Esophagus (tissue), 2 donors: Measurements from ENCODE around the gene NFKBIA. TPM values are rescaled to one million over a fixed set of nuclear protein-coding genes. Genes with fewer than 3 reads are reported as not detected.

ENCODE experiments used
- H3K27ac ChIP-seq, 2 donors: one replicate each; pipeline ENCODE4 v1.5.1; 2013; ENCODE audit warnings: low read depth in 2 of 2, mild to moderate bottlenecking in 2 of 2, inconsistent platforms in 1 of 2, low read length in 1 of 2, moderate library complexity in 1 of 2
- H3K27me3 ChIP-seq, 2 donors: one replicate each; pipeline ENCODE4 v1.6.1; 2013; ENCODE audit warnings: low read length in 2 of 2, control low read depth in 1 of 2, mild to moderate bottlenecking in 1 of 2; ENCODE audit not compliant: insufficient read depth in 2 of 2, control insufficient read depth in 1 of 2
- H3K36me3 ChIP-seq, 2 donors: one replicate each; pipeline ENCODE4 v1.6.1; 2013; ENCODE audit warnings: low read length in 1 of 2; ENCODE audit not compliant: control insufficient read depth in 2 of 2, insufficient read depth in 2 of 2
- H3K4me1 ChIP-seq, 2 donors: one replicate each; pipeline ENCODE4 v1.6.1; 2013; ENCODE audit warnings: low read length in 1 of 2; ENCODE audit not compliant: control insufficient read depth in 2 of 2, insufficient read depth in 2 of 2
- H3K4me3 ChIP-seq, 2 donors: one replicate each; pipeline ENCODE4 v1.5.1; 2013; ENCODE audit warnings: low read length in 2 of 2, mild to moderate bottlenecking in 2 of 2, low read depth in 1 of 2, moderate library complexity in 1 of 2
- H3K9me3 ChIP-seq, 2 donors: one replicate each; pipeline ENCODE4 v1.6.1; 2013; ENCODE audit warnings: mild to moderate bottlenecking in 2 of 2, low read depth in 1 of 2, low read length in 1 of 2, moderate library complexity in 1 of 2; ENCODE audit not compliant: control insufficient read depth in 2 of 2, insufficient read depth in 1 of 2
- WGBS, 2 donors: extraction: QIAGEN DNeasy Blood & Tissue Kit; methylation state at CpG; one replicate each; pipeline ENCODE4 v1.1.7; 2013; 5-methylcytosine and 5-hydroxymethylcytosine counted together
- polyA plus RNA-seq, 2 donors: library from polyadenylated mRNA; stranded (reverse); fragments of 200-250 nt; gene quantifications; one replicate each; pipeline ENCODE4 v1.2.3, GENCODE V29; 2013
- donor health status: healthy with polysubstance abuse.
- donor health status: Bipolar disorder and iron deficiency.

The NFKBIA gene
- polyA plus RNA-seq, 2 donors = 121 to 206 TPM

DNA sequence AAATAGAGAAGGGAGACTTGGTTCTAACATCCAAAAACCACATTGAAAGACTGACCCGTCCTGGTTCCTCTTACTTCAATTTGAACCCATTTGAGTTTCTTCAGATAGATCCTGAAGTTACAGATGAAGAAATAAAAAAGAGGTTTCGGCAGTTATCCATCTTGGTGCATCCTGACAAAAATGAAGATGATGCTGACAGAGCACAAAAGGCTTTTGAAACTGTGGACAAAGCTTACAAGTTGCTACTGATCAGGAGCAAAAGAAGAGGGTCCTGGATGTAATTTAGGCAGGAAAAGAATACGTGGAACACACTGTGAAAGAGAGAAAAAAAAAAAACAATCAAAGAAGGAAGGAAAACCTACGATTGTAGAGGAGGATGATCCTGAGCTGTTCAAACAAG, 25.4 kb upstream of the NFKBIA start:
- Histone ChIP-seq H3K4me3 (no peak overlapping the region), H3K36me3 (no peaks in the 10 kb centered on the region), H3K27me3 (no peaks in the 10 kb centered on the region), H3K4me1 (no peaks in the 10 kb centered on the region), H3K9me3 (no peaks in the 10 kb centered on the region), H3K27ac (no peak overlapping the region)
- WGBS, 2 donors = 59 to 62% methylated on average over 4 of the region's 4 CpGs

DNA sequence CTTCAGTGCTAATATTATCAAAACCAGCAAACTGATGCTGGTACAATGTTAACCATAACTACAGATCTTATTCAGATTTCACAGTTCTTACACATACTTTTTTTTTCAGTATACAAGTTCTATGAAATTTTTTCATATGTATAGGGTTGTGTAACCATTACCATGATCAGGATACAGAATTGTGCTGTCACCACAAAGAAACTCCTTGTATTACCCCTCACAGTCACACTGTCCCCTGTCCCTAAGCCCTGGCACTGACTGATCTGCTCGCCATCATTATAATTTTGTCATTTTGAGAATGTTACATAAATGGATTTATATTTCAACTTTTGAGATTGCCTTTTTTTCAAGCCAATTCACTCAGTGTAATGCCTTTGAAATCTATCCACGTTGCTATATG, 21.3 kb upstream of the NFKBIA start:
- Histone ChIP-seq H3K9me3 (no peaks in the 10 kb centered on the region), H3K27ac (no peak overlapping the region), H3K4me3 (no peak overlapping the region), H3K27me3 (no peaks in the 10 kb centered on the region), H3K36me3 (no peaks in the 10 kb centered on the region), H3K4me1 (no peaks in the 10 kb centered on the region)
- 63 to 66% methylated on average over 2 of the region's 2 CpGs for WGBS, 2 donors

DNA sequence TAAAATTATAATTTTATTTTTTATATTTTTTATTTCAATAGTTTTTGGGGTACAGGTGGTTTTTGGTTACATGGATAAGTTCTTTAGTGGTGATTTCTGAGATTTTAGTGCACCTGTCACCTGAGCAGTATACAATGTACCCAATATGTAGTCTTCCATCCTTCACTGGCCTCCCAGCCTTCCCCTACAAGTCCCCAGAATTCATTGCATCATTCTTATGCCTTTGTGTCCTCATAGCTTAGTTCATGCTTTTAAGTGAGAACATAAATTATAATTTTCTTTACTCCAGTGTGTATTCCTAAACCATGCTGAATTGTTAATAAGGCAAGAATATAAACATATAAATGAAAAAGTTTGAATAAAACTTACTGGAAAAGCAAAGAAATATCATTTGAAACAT, 19.1 kb upstream of the NFKBIA start:
- no peaks in the 10 kb centered on the region for H3K36me3 ChIP-seq
- H3K27me3 ChIP-seq = no peaks in the 10 kb centered on the region
- H3K4me1 ChIP-seq = no peaks in the 10 kb centered on the region
- no peak overlapping the region for H3K27ac ChIP-seq
- H3K9me3 ChIP-seq = no peaks in the 10 kb centered on the region
- H3K4me3 ChIP-seq = no peak overlapping the region

DNA sequence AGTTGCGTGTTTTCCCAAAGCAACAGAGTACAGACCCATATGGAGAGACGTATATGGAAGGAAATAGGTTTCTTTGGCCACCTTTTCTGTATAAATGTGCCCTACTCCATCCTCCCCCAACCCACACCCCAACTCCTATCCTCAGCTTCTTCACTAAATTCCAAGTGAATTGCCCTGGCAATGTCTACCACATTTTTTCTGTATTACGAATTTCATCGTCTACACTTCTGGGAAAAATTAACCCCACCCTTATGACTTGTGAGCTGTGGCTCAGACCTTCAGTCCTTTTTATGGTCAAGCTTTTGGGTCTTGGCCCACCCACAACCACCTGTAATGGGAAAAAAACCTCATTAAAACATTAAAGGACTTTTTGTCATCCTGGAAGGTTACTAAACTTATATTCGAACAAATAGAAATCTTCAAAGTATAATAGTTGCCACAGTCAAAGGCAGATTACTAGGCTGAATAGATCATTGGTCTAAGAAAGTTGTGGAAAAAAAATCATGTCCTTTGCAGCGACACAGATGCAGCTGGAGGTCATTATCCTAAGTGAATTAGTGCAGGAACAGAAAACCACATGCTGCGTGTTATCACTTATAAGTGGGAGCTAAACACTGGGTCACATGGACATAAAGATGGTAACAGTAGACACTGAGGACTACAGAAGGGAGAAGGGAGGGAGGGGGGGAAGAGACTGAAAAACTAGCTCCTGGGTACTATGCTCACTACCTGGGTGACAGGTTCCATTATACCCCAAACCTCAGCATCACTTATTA, 15.7 kb upstream of the NFKBIA start:
- H3K27me3 ChIP-seq = no peaks in the 10 kb centered on the region
- no peaks in the 10 kb centered on the region for H3K36me3 ChIP-seq
- H3K4me1 ChIP-seq = peaks cover 0 to 2% of the 10 kb centered on the region in 2 donors
- H3K9me3 ChIP-seq = no peaks in the 10 kb centered on the region
- 68 to 77% methylated on average over 7 of the region's 7 CpGs for WGBS, 2 donors
- no peak overlapping the region for H3K4me3 ChIP-seq
- no peak overlapping the region for H3K27ac ChIP-seq

DNA sequence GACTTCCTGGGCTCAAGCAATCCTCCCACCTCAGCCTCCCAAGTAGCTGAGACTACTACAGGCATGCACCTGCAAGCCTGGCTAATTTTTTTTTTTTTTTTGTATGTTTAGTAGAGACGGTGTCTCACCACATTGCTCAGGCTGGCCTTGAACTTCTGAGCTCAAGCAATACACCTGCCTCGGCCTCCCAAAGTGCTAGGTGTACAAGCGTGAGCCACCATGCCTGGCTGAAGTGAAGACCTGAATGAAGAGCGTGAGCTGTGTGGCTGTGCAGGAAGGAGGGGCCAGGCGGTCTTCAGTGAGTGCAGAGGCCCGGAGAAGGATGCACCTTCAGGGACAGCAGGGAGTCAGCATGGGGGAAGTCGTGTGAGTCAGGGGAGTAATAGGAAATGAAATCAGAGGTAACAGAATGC, 14.9 kb upstream of the NFKBIA start:
- Histone ChIP-seq H3K4me1 (peaks cover 0 to 2% of the 10 kb centered on the region in 2 donors), H3K27me3 (no peaks in the 10 kb centered on the region), H3K36me3 (no peaks in the 10 kb centered on the region), H3K9me3 (no peaks in the 10 kb centered on the region), H3K4me3 (no peak overlapping the region), H3K27ac (no peak overlapping the region)
- WGBS, 2 donors = 74 to 76% methylated on average over 7 of the region's 7 CpGs

DNA sequence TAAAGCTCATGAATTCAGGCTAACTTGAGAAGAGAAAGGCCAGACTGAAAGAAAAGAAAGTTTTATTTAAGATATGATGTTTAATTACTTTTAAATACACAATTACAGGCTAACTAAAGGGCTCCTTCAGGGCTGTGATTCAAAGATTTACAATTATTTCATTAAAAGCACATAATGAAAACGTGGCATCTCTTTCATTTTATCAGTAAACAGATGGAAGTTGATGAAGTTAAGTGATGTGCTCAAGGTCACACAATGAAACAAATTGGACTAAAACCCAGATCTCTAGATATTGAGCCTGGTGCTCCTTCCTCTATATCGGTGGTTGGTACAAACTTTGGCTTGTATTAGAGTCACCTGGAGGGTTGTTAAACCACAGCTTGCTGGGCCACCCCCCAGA, 13.5 kb upstream of the NFKBIA start:
- H3K27ac ChIP-seq = no peak overlapping the region
- H3K4me1 ChIP-seq = peaks cover 0 to 2% of the 10 kb centered on the region in 2 donors
- H3K9me3 ChIP-seq = no peaks in the 10 kb centered on the region
- H3K4me3 ChIP-seq = no peak overlapping the region
- WGBS, 2 donors = 67 to 77% methylated on average over 2 of the region's 2 CpGs
- H3K36me3 ChIP-seq = no peaks in the 10 kb centered on the region
- no peaks in the 10 kb centered on the region for H3K27me3 ChIP-seq

DNA sequence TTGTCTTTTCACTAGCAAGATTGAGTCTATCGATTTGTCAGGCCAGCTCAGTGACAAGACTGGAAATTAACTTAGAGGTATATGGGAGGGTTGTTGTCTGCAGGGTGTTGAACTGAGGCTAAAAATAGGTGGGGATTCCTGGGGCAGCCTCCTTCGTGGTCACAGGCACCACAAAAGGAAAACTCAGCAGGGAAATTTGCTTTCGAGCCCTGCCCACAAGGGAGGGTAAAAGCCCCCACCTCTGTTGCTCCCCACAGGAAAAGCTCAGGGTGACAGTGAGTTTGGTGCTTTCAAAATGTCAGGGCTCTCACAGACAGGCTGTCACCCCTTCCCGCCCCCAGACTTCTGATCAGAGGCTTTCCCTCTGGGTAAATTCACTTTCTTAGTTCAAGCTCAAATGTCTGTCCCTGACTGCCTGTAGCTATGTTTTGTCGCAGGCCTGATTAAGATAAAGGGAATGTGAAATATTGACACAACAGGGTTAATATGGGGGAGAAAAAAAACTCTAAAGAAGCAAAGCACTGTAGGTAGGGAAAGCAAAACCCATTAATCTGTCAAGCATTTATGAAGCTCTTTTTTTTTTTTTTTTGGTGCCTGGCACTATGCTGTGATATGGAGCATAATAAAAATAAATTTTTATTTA, 11.7 kb upstream of the NFKBIA start:
- WGBS, 2 donors = 41 to 45% methylated on average over 5 of the region's 5 CpGs
- Histone ChIP-seq H3K27me3 (no peaks in the 10 kb centered on the region), H3K36me3 (no peaks in the 10 kb centered on the region), H3K9me3 (no peaks in the 10 kb centered on the region), H3K27ac (no peak overlapping the region), H3K4me1 (peaks cover 0 to 2% of the 10 kb centered on the region in 2 donors), H3K4me3 (no peak overlapping the region)

DNA sequence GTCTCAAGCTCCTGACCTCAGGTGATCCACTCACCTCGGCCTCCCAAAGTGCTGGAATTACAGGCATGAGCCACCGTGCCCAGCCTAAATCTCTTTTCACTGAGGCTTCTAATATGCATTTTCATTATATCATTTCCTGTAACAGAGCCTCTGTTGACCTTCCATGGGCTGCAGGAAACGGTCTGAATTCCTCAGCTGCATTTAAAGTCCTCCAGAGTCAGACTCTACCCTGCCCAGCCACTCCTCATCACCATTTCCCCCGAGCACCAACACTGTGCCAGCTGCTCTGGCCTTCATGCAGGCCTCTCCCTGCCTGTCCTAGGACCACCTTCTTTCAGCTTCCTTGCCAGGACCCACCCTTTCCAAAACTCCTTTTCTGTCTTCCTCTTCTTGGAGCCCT, 9.8 kb upstream of the NFKBIA start:
- H3K4me1 ChIP-seq = peaks cover 0 to 2% of the 10 kb centered on the region in 2 donors
- no peaks in the 10 kb centered on the region for H3K27me3 ChIP-seq
- no peak overlapping the region for H3K27ac ChIP-seq
- no peaks in the 10 kb centered on the region for H3K9me3 ChIP-seq
- no peak overlapping the region for H3K4me3 ChIP-seq
- WGBS, 2 donors = 55% methylated on average over 4 of the region's 4 CpGs
- H3K36me3 ChIP-seq = no peaks in the 10 kb centered on the region

DNA sequence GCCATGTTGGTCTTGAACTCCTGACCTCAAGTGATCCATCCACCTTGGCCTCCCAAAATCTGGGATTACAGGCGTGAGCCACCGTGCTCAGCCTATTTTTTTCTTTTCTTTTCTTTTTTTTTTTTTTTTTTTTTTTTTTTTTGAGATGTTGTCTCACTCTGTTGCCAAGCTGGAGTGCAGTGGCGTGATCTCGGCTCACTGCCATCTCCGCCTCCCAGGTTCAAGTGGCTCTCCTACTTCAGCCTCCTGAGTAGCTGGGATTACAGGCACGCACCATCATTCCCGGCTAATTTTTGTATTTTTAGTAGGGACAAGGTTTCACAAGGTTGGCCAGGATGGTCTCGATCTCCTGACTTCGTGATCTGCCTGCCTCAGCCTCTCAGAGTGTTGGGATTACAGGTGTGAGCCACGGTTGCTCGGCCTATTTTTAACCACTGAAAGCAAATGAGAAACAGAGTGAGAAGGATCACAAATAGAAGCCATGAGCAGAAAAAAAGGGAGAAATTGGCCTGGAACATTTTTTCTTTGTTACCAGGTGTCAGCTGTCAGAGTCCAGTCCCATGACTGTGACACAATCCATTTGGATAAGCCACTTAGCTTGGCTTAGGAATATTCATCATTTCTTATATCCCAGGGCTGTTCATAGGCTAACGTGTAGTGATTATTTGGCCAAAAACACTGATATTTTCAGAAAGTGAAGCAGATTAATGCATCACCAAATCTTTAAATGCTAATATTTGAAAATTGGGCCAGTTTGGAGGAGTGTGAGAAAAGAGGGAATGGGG, 7.9 kb upstream of the NFKBIA start:
- WGBS, 2 donors = 83 to 86% methylated on average over 12 of the region's 12 CpGs
- no peak overlapping the region for H3K27ac ChIP-seq
- H3K4me3 ChIP-seq = no peak overlapping the region
- H3K27me3 ChIP-seq = no peaks in the 10 kb centered on the region
- H3K9me3 ChIP-seq = no peaks in the 10 kb centered on the region
- peaks cover 0 to 2% of the 10 kb centered on the region in 2 donors for H3K4me1 ChIP-seq
- H3K36me3 ChIP-seq = no peaks in the 10 kb centered on the region
